HUES6 (cell line): ENCODE data around the gene TNFRSF13B.
"Not testable (repeated sequence)": the region's sequence is repeated elsewhere in the genome, so short reads cannot be mapped to it uniquely, and the experiment has no call there.

Experiments
- H3K27ac ChIP-seq: 2 replicates; pipeline ENCODE4 v1.7.0; 2013; ENCODE audit warnings: low read depth, mild to moderate bottlenecking, low read length, inconsistent platforms
- H3K27me3 ChIP-seq: 2 replicates; pipeline ENCODE4 v1.6.1; 2013; ENCODE audit warnings: low read length; ENCODE audit not compliant: control insufficient read depth, insufficient read depth
- H3K36me3 ChIP-seq: 2 replicates; pipeline ENCODE4 v1.6.1; 2013; ENCODE audit warnings: low read length; ENCODE audit not compliant: control insufficient read depth, insufficient read depth
- H3K4me1 ChIP-seq: 2 replicates; pipeline ENCODE4 v1.6.1; 2013; ENCODE audit warnings: low read length; ENCODE audit not compliant: control insufficient read depth, insufficient read depth
- H3K4me3 ChIP-seq: 2 replicates; pipeline ENCODE4 v1.5.1; 2013; ENCODE audit warnings: low read depth, low read length
- H3K9ac ChIP-seq: one replicate; pipeline ENCODE4 v1.6.1; 2013; ENCODE audit warnings: mild to moderate bottlenecking, low read length
- H3K9me3 ChIP-seq: 2 replicates; pipeline ENCODE4 v1.6.1; 2013; ENCODE audit warnings: low read depth, low read length; ENCODE audit not compliant: control insufficient read depth, insufficient read depth

Gene TNFRSF13B

DNA sequence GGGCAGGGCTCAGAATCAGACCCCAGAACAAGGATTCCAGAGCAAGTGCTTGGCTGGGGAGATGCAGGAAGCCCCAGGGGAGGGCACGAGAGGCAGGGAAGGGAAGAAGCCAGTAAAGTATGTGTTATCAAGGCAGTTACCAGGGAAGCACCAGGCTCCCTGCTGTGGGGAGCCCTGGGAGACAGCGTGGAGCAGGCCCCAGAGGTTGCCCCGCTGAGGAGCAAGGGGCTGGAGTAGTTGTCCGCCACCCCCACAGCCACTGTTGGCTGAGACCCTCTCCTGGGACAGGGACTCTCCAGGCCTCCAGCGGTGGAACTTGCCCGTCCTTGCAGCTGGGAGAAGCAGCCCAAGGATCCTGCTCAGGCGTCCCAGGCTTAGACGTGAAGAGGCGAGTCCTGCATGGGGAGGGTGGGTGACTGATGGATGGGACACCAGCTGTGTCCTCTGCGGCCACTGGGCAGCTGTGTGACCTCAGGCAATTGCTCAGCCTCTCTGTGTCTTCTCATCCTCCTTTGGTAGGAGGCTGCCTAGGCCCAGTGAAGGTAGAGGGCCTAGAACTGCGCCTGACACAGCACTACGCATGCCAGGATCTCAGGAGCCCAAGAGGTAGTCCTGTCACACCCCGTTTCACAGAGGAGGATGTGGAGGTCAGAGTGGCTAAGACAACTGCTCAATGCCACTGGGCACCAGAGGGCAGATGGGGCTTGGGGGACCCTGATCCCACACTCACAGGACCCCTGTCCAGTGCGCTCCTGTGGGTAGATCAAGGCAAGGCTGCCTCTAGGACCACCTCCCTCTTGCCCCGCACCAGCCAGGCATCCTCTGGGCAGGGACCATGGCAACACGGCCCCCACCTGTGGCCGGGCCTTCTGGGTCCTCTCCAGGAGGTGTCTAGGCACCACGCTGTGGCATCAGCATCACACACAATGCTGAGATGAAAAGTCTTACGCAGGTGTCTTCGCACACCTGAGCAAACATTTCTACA lies 31.1 kb upstream of the TNFRSF13B start:
- not testable (repeated sequence) for H3K4me3 ChIP-seq, H3K27ac ChIP-seq, H3K4me1 ChIP-seq, H3K9ac ChIP-seq, H3K27me3 ChIP-seq, H3K36me3 ChIP-seq, H3K9me3 ChIP-seq

GRCh38 chr17:17001874-17002520 lies 30.1 kb upstream of the TNFRSF13B start:
- no peak overlapping the region for H3K9ac ChIP-seq
- H3K27ac ChIP-seq = no peak overlapping the region

DNA sequence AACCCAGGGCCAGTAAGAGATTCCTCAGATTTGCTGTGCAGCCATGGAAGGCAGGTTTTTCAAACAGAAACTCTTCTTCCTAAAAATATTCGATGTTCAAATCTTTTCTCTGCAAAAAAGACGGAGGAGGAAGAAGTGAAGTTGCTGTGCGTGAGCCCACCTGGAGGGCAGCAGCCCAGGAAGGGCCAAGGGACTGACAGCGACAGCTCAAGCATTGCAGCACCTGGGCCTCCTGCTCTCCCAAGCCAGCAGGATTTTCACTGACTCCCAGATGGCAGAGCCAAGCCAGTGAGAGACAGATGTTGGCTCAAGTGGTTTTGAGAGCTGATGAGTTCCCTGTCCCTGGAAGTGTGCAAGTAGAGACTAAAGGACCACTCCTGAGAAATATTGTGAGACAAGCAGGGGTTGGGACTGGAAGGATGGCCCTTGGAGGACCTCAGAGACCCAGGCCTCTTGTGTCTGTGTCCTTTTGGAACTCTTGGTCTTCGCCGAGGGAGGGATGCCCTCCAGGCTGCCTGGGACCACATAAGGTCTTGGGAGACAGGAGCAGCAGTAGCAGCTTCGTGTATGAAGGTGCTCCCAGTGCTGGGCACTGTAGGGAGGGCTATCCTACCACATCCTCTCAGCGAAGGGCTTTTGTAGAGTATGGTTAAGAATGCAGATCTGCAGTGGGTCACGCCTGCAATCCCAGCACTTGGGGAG lies 29.3 kb upstream of the TNFRSF13B start:
- H3K4me3 ChIP-seq = no peak overlapping the region
- no peaks in the 10 kb centered on the region for H3K27me3 ChIP-seq
- H3K27ac ChIP-seq = no peak overlapping the region
- H3K4me1 ChIP-seq = 0 out of 2 replicates have a peak, but pooled peaks cover 3% of the 10 kb centered on the region
- H3K36me3 ChIP-seq = no peaks in the 10 kb centered on the region
- no peaks in the 10 kb centered on the region for H3K9me3 ChIP-seq
- no peak overlapping the region for H3K9ac ChIP-seq

More at GRCh38 chr17:17001874-17002520, 30.1 kb upstream of the TNFRSF13B start:
- H3K27me3 ChIP-seq = no peaks in the 10 kb centered on the region
- 0 out of 2 replicates have a peak, but pooled peaks cover 3% of the 10 kb centered on the region for H3K4me1 ChIP-seq
- no peaks in the 10 kb centered on the region for H3K36me3 ChIP-seq
- no peaks in the 10 kb centered on the region for H3K9me3 ChIP-seq
- no peak overlapping the region for H3K4me3 ChIP-seq

DNA sequence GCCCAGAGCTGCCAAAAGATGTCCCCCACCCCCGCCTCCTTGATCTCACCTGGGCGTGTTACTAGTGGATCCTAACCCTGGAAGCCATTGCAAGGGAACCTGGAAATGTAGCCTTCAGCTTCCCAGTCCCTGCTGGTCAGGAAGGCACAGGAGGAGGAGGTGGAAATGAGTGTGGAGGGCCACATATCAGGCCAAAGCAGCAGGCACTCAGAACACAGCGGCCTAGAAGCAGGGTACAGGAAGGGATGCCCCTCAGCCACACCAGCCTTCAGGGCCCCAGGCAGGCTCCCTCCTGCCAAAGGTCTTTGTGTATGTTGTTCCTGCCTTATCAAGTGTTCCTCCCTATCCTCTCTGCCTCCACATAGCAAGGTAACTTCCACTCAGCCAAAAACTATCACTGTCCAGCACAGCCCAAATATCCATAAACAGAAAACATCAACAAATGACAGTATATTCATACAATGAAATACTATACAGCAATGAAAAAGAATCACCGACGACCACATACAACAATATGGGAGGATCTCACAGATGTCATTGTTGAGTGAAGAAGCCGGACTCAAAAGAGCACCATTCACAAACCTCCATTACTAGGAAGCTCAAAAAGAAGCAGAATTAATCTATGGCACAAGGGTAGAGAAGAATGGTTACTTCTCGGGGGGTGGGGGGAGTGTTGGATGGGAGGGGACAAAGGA lies 28.2 kb upstream of the TNFRSF13B start:
- no peaks in the 10 kb centered on the region for H3K9me3 ChIP-seq
- H3K27me3 ChIP-seq = no peaks in the 10 kb centered on the region
- H3K36me3 ChIP-seq = no peaks in the 10 kb centered on the region
- no peak overlapping the region for H3K4me3 ChIP-seq
- H3K4me1 ChIP-seq = 0 out of 2 replicates have a peak, but pooled peaks cover 3% of the 10 kb centered on the region
- no peak overlapping the region for H3K9ac ChIP-seq
- H3K27ac ChIP-seq = no peak overlapping the region

DNA sequence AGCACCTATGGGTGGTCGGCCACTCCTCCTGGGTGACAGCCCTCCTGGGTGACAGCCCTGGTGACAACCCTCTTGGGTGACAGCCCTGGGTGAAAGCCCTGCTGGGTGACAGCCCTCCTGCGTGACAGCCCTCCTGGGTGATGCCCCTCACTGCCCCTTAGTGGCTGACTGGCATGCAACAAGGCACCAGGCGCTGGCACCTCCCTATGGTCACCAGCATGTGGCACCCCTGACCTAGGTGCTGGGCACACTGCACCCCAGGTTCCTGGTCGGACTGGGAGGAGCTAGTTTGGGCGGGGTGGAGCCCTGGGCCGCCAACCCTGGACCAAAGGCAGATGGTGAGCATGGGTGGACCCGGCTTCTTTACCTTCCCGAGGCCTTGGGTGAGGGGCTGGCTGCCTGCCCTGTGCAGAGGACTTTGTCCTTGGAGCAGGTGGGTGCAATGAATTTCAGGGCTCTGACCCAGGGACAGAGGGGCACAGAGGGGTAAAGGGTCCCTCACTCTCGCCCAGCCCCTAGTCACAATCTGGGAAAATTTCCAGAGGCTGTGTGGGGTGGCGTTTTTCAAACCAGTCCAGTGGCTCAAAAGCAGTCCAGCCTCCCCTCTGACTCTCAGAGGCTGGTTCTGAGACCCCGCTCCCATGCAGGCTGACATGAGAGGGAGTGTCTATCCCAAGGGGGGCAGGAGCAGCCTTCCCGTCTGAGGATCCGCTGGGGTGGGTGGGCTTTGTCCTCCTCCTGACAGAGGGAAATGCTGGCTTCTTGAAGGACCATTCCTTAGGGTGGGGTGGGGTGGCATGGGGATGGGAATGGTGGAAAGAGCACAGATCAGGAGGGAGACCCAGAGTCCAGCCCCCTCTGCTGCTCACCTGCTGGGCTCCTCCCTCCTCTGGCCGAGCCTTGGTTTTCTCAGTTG lies 25.9 kb upstream of the TNFRSF13B start:
- no peak overlapping the region for H3K27ac ChIP-seq
- no peaks in the 10 kb centered on the region for H3K36me3 ChIP-seq
- H3K9ac ChIP-seq = no peak overlapping the region
- H3K9me3 ChIP-seq = no peaks in the 10 kb centered on the region
- no peaks in the 10 kb centered on the region for H3K27me3 ChIP-seq
- 0 out of 2 replicates have a peak, but pooled peaks cover 3% of the 10 kb centered on the region for H3K4me1 ChIP-seq
- H3K4me3 ChIP-seq = no peak overlapping the region

DNA sequence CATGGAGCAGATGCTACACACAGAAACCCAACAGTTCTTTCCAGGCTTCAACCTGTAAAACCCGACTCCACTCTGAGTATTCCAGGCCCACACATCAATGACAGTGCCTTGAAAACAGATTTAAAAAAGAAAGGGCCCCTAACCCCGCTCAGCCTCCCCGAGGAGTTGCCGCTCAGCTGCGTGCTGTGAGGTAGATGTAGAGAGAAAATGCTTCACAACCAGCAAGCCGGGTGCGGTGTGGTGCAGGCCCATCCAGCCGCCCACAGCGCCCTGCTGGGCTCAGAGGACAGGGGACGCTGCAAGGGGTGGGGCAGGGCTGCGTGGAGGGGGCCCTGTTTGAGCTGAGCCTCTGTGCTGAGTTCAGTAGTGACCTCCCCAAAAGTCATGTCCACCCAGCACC lies 24.8 kb upstream of the TNFRSF13B start:
- H3K9me3 ChIP-seq, H3K9ac ChIP-seq, H3K4me1 ChIP-seq, H3K36me3 ChIP-seq, H3K27ac ChIP-seq, H3K27me3 ChIP-seq, H3K4me3 ChIP-seq: not testable (repeated sequence)

GRCh38 chr17:16995930-16996329 lies 24.0 kb upstream of the TNFRSF13B start:
- Histone ChIP-seq H3K9me3 (no peaks in the 10 kb centered on the region), H3K27me3 (no peaks in the 10 kb centered on the region), H3K4me3 (no peak overlapping the region), H3K9ac (no peak overlapping the region), H3K4me1 (no peaks in the 10 kb centered on the region), H3K27ac (no peak overlapping the region), H3K36me3 (no peaks in the 10 kb centered on the region)

DNA sequence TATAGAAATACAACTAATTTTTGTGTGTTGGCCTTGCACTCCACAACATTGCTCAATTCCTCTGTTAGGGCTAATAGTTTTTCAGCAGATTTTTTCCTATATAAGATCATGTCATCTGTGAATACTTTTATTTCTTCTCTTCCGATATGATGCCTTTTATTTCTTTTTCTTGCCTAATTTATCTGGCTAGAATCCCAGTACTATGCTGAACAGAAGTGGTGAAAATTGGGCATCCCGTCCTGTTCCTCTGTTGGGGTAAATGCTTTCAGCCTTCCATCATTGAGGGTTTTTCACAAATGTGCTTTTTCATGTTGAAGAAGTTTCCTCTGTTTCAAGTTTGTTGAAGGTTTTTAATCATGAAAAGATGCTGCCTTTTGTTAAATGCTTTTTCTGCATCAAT lies 22.7 kb upstream of the TNFRSF13B start:
- H3K9me3 ChIP-seq = no peaks in the 10 kb centered on the region
- no peak overlapping the region for H3K27ac ChIP-seq
- no peaks in the 10 kb centered on the region for H3K4me1 ChIP-seq
- H3K27me3 ChIP-seq = no peaks in the 10 kb centered on the region
- no peak overlapping the region for H3K9ac ChIP-seq
- H3K4me3 ChIP-seq = no peak overlapping the region
- no peaks in the 10 kb centered on the region for H3K36me3 ChIP-seq

GRCh38 chr17:16991349-16992009 lies 19.6 kb upstream of the TNFRSF13B start:
- Histone ChIP-seq H3K4me3 (no peak overlapping the region), H3K4me1 (peaks cover 9% of the 10 kb centered on the region; the same call in 1 of the 2 replicates), H3K36me3 (no peaks in the 10 kb centered on the region), H3K27ac (no peak overlapping the region), H3K27me3 (no peaks in the 10 kb centered on the region), H3K9ac (no peak overlapping the region), H3K9me3 (no peaks in the 10 kb centered on the region)
